Lower leg skin (tissue), 3 donors: Measurements from ENCODE around the gene SYNJ2BP.

ENCODE experiments used
- POLR2A ChIP-seq, 2 donors: fragments of 450-650 bp; IDR thresholded peaks; one replicate each; pipeline ENCODE4 v1.6.1; 2016 to 2017; ENCODE audit warnings: antibody characterized with exemption in 2 of 2, mild to moderate bottlenecking in 1 of 2, moderate library complexity in 1 of 2
- TF ChIP-seq, protein P1 (sequence below), 3 donors: fragments of 450-650 bp; IDR thresholded peaks; one replicate each; pipeline ENCODE4 v1.5.1; 2016; ENCODE audit warnings: antibody characterized with exemption in 3 of 3, mild to moderate bottlenecking in 3 of 3, moderate library complexity in 2 of 3

DNA sequence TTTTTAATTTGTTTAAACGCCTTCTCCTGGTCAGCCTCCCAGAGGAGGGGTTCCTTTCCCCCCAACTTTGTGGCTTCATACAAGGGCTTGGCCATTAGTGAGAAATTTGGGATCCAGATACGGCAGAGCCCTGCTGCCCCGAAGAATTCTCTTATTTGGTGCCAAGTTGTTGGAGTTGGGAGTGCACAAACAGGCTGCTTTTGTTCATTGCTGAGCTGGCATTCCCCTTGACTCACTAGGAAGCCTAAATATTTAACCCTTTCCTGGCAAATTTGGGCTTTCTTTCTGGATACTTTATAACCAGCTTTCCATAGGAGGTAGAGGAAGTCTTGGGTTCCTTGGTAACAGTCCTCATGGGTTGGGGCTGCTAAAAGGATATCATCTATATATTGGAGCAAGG is 24.8 kb upstream of the SYNJ2BP start:
- TF ChIP-seq, protein P1, sequence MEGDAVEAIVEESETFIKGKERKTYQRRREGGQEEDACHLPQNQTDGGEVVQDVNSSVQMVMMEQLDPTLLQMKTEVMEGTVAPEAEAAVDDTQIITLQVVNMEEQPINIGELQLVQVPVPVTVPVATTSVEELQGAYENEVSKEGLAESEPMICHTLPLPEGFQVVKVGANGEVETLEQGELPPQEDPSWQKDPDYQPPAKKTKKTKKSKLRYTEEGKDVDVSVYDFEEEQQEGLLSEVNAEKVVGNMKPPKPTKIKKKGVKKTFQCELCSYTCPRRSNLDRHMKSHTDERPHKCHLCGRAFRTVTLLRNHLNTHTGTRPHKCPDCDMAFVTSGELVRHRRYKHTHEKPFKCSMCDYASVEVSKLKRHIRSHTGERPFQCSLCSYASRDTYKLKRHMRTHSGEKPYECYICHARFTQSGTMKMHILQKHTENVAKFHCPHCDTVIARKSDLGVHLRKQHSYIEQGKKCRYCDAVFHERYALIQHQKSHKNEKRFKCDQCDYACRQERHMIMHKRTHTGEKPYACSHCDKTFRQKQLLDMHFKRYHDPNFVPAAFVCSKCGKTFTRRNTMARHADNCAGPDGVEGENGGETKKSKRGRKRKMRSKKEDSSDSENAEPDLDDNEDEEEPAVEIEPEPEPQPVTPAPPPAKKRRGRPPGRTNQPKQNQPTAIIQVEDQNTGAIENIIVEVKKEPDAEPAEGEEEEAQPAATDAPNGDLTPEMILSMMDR (IDR thresholded peaks at IDR 0.05): no peak
- no peak for TF ChIP-seq POLR2A (IDR thresholded peaks at IDR 0.05)
